Measurements from ENCODE around the gene TSPEAR.

Gene TSPEAR

DNA sequence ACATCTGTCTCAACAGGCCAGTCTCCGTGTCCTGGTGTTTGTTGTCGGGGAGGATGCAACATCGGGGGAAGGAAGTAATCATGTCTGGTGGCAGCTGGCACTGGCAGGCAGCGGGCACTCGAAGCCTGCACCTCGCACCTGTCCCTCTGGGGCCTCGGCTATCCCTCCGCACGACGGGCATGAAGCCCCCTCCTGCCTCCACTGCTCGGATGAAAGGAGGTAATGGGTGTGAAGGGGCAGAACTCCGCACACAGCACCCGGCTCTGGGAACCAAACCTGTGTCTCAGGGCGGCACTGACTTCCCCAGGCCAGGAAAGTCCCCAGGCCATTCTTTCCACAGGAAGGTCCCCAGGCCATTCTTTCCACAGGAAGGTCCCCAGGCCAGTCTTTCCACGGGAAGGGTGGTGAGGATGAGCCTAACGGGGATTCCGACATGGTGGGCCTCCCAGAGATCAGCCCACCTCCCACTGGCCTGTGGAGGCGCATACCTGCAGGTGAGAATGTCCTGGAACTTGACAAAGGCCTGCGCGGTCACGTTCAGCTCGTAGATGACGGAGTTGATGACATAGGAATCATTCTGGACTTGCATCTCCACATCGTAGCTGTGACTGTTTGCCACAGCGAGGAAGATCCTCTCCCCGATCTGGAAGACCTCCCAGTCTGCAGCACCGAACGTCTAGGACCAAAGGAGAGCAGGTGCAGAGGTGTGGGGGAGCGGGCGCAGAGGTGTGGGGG, 202.5 kb downstream of the TSPEAR start:
- Mint-ChIP-seq H3K27me3 (ENCODE audit: low read depth) (peaks cover 11% of the 10 kb centered on the region), H3K36me3 (ENCODE audit: low read depth) (no peaks in the 10 kb centered on the region), H3K9me3 (no peaks in the 10 kb centered on the region), H3K4me1 (no peaks in the 10 kb centered on the region), H3K27ac (no peak overlapping the region), H3K4me3 (no peak overlapping the region)
- TF ChIP-seq, protein P1, sequence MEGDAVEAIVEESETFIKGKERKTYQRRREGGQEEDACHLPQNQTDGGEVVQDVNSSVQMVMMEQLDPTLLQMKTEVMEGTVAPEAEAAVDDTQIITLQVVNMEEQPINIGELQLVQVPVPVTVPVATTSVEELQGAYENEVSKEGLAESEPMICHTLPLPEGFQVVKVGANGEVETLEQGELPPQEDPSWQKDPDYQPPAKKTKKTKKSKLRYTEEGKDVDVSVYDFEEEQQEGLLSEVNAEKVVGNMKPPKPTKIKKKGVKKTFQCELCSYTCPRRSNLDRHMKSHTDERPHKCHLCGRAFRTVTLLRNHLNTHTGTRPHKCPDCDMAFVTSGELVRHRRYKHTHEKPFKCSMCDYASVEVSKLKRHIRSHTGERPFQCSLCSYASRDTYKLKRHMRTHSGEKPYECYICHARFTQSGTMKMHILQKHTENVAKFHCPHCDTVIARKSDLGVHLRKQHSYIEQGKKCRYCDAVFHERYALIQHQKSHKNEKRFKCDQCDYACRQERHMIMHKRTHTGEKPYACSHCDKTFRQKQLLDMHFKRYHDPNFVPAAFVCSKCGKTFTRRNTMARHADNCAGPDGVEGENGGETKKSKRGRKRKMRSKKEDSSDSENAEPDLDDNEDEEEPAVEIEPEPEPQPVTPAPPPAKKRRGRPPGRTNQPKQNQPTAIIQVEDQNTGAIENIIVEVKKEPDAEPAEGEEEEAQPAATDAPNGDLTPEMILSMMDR (IDR thresholded peaks at IDR 0.05; ENCODE audit: unreplicated experiment in 3 of 3) = no peak

DNA sequence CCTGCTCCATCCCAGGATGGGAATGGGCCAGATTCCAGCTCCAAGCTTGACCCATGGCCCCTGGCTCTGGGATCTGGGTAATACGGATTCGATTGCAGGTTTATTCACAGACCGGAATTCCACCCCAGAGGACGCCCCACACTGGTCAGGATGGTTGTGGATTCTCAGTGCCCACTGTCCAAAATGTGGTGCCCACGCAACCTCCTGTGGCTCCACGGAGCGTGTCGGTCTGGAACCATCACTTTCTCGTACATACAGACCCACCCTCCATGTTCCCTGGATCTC, 203.0 kb downstream of the TSPEAR start:
- Mint-ChIP-seq H3K27ac (no peak overlapping the region), H3K4me3 (no peak overlapping the region), H3K4me1 (no peaks in the 10 kb centered on the region), H3K27me3 (ENCODE audit: low read depth) (peaks cover 11% of the 10 kb centered on the region), H3K9me3 (no peaks in the 10 kb centered on the region), H3K36me3 (ENCODE audit: low read depth) (no peaks in the 10 kb centered on the region)
- TF ChIP-seq, protein P1 (IDR thresholded peaks at IDR 0.05; ENCODE audit: unreplicated experiment in 3 of 3) = no peak

DNA sequence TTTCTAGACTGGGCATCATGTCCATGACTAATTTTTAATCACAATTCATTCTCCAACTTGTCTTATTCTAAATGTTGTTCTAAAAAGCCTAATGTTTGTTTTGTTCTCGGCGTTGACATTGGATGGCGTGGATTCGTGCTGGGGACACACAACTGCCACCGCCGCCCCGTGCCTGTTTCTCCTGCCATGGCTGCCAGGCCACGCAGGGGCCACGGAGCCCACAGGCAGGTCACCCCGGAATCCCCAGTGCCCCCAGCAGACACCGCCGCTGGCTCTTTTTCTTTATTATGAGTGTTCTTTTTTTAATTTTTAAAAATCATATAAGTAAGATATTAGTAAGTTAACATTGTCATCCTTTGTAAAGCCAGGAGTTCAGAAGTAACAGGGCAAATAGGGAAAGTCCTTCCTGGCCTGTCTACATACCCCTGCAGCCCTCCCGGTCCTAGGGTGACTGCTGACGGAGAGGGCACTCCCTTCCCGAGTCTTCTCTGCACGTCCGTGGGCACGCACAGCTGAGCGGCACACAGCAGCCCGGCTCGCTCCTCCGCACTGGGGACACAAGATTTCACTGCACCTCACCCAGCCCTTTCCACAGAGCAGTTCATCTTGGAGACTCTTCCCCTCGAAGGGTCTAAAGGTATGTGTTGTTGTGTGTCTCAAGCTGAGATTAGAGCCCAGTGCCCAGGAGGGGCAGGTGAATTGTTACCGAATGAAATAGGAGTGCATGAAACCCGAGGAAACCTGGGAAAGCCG, 203.5 kb downstream of the TSPEAR start:
- Mint-ChIP-seq H3K4me1 (no peaks in the 10 kb centered on the region), H3K27ac (no peak overlapping the region), H3K27me3 (ENCODE audit: low read depth) (peaks cover 11% of the 10 kb centered on the region), H3K4me3 (no peak overlapping the region), H3K9me3 (no peaks in the 10 kb centered on the region), H3K36me3 (ENCODE audit: low read depth) (no peaks in the 10 kb centered on the region)
- TF ChIP-seq, protein P1 (IDR thresholded peaks at IDR 0.05; ENCODE audit: unreplicated experiment in 3 of 3) = no peak

DNA sequence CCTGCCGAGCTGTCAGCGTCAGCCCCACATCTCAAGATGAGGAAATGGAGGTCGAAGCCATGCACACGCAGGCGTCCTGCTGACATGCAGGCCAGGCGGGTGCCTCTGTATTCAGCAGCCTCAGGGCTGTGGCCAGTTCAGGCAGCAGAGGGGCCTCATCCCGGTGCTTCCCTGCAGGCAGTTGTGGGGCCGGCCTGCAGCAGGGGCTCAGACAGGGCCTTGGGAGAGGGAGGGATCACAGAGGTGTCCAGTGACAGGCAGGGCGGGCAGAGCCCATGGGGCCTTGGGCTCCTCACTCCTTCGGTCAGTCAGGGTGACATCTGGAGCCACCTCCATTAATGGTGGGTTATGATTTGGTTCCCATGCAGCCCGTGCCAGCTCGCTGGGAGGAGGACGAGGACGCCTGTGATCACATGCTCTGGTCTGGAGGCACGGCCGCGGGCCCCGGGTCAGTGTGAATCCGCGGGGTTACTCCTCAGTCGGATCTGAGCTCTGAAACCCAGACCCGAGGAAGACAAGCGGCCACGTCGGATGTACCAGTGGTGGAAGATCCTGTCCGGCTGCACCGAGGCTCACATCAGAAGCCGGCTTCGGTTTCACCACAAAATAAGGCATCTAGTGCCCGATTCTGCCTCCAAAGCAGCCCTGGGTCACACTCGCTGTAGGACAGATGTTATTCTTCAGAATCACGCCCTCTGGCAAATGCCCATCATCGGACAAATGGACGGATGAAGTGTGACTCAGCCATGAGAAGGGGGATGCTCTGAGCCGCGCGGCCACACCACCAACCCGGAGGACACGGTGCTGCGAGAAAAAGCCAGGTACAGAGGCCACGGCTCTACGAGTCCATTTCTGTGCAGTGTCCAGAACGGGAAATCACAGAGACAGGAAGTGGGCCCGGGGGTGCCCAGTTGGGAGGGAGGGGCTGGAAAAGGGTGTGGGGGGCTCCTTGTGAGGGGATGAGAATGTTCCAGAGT, 204.8 kb downstream of the TSPEAR start:
- Mint-ChIP-seq H3K9me3 (no peaks in the 10 kb centered on the region), H3K36me3 (ENCODE audit: low read depth) (no peaks in the 10 kb centered on the region)

DNA sequence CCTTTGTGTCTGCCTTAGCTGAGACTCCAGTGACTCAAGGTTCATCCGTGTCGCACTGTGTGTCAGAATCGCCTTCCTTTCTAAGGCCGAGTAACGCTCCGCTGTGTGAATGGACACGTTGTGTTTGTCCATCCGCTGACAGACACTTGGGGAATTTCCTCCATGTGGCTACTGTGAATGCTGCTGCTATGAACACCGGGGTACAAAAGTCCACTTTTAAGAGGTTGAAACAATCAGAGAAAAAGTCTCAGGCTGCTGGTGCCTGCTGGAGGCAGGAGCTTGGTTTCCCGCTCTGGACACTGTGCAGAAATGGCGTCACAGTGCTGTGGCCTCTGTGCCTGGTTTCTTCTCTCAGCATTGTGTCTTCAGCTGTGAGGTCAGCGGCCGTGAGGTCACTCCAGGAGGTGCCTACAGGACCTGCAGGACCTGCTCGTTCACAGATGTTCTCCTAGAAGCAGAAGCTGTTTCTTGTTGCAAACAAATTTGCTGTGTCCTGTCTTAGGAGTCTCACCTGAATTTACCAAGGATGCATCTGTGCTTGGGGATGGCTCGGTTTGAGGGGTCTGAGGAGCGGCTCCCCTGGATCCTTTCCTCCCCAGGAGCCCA, 205.6 kb downstream of the TSPEAR start:
- no peaks in the 10 kb centered on the region for H3K9me3 Mint-ChIP-seq

More for the DNA sequence above, 204.8 kb downstream of the TSPEAR start:
- Mint-ChIP-seq H3K27me3 (ENCODE audit: low read depth) (peaks cover 7% of the 10 kb centered on the region), H3K27ac (no peak overlapping the region), H3K4me3 (no peak overlapping the region), H3K4me1 (no peaks in the 10 kb centered on the region)
- TF ChIP-seq, protein P1 (IDR thresholded peaks at IDR 0.05; ENCODE audit: unreplicated experiment in 3 of 3) = no peak

More for the DNA sequence above, 205.6 kb downstream of the TSPEAR start:
- Mint-ChIP-seq H3K27ac (no peak overlapping the region), H3K4me3 (no peak overlapping the region), H3K27me3 (ENCODE audit: low read depth) (peaks cover 7% of the 10 kb centered on the region), H3K36me3 (ENCODE audit: low read depth) (no peaks in the 10 kb centered on the region), H3K4me1 (no peaks in the 10 kb centered on the region)
- TF ChIP-seq, protein P1 (IDR thresholded peaks at IDR 0.05; ENCODE audit: unreplicated experiment in 3 of 3) = no peak

Data from nephron (organoid).